ENCODE data around the gene SRRM3.
"Not testable (repeated sequence)": the region's sequence is repeated elsewhere in the genome, so short reads cannot be mapped to it uniquely, and the experiment has no call there.

The SRRM3 gene

GRCh38 chr7:76310102-76310957, 108.6 kb downstream of the SRRM3 start:
- in situ Hi-C loops (cut with MboI; ENCODE audit: low sequenced_read_pairs): no loop called here

GRCh38 chr7:76311838-76312237, 110.1 kb downstream of the SRRM3 start:
- in situ Hi-C loops (cut with MboI; ENCODE audit: low sequenced_read_pairs): not testable (repeated sequence)

- in situ Hi-C loops (cut with MboI; ENCODE audit: low sequenced_read_pairs): no loop called here
These were observed 112.5 kb downstream of the SRRM3 start for GRCh38 chr7:76314042-76314721.

- in situ Hi-C loops (cut with MboI; ENCODE audit: low sequenced_read_pairs): not testable (repeated sequence)
These were observed 113.0 kb downstream of the SRRM3 start for GRCh38 chr7:76314740-76315139.

GRCh38 chr7:76315364-76315763, 113.7 kb downstream of the SRRM3 start:
- in situ Hi-C loops (cut with MboI; ENCODE audit: low sequenced_read_pairs): no loop called here

GRCh38 chr7:76316984-76317781, 115.5 kb downstream of the SRRM3 start:
- in situ Hi-C loops (cut with MboI; ENCODE audit: low sequenced_read_pairs): no loop called here

GRCh38 chr7:76317782-76318487, 116.2 kb downstream of the SRRM3 start:
- in situ Hi-C loops (cut with MboI; ENCODE audit: low sequenced_read_pairs): no loop called here

GRCh38 chr7:76318488-76319353, 117.0 kb downstream of the SRRM3 start:
- in situ Hi-C loops (cut with MboI; ENCODE audit: low sequenced_read_pairs): no loop called here

- in situ Hi-C loops (cut with MboI; ENCODE audit: low sequenced_read_pairs): no loop called here
These were observed 123.4 kb downstream of the SRRM3 start for GRCh38 chr7:76325092-76325491.

- in situ Hi-C loops (cut with MboI; ENCODE audit: low sequenced_read_pairs): no loop called here
These were observed 124.1 kb downstream of the SRRM3 start for GRCh38 chr7:76325811-76326210.

- in situ Hi-C loops (cut with MboI; ENCODE audit: low sequenced_read_pairs): no loop called here
These were observed 125.0 kb downstream of the SRRM3 start for GRCh38 chr7:76326646-76327233.

GRCh38 chr7:76327610-76328009, 125.9 kb downstream of the SRRM3 start:
- in situ Hi-C loops (cut with MboI; ENCODE audit: low sequenced_read_pairs): no loop called here

GRCh38 chr7:76328389-76328788, 126.7 kb downstream of the SRRM3 start:
- in situ Hi-C loops (cut with MboI; ENCODE audit: low sequenced_read_pairs): no loop called here

GRCh38 chr7:76329479-76329878, 127.8 kb downstream of the SRRM3 start:
- in situ Hi-C loops (cut with MboI; ENCODE audit: low sequenced_read_pairs): no loop called here

- in situ Hi-C loops (cut with MboI; ENCODE audit: low sequenced_read_pairs): no loop called here
These were observed 128.6 kb downstream of the SRRM3 start for GRCh38 chr7:76330261-76330660.

- in situ Hi-C loops (cut with MboI; ENCODE audit: low sequenced_read_pairs): no loop called here
These were observed 129.0 kb downstream of the SRRM3 start for GRCh38 chr7:76330673-76331072.

GRCh38 chr7:76332078-76332477, 130.4 kb downstream of the SRRM3 start:
- in situ Hi-C loops (cut with MboI; ENCODE audit: low sequenced_read_pairs): no loop called here

- in situ Hi-C loops (cut with MboI; ENCODE audit: low sequenced_read_pairs): no loop called here
These were observed 131.9 kb downstream of the SRRM3 start for GRCh38 chr7:76333511-76334101.

- in situ Hi-C loops (cut with MboI; ENCODE audit: low sequenced_read_pairs): no loop called here
These were observed 132.7 kb downstream of the SRRM3 start for GRCh38 chr7:76334320-76334967.

Data from HL-60/S4 treated with retinoic acid at 250 ng/mL for 4 days and 3 days (cell line).